GM23338 (cell line): ENCODE data around the gene DLG2. TPM values are rescaled to one million over a fixed set of nuclear protein-coding genes. Genes with fewer than 3 reads are reported as not detected.

Experiments used
- polyA plus RNA-seq: library from polyadenylated mRNA; unstranded; fragments of >200 nt; fragmentation: Nextera tagmentation; extraction: Ambion mirVana; gene quantifications from 2 replicates; pipeline ENCODE4 v1.2.1, GENCODE V29; 2016
- total RNA-seq: library from RNA; depleted of rRNA; stranded (reverse); fragments of >200 nt; shearing (Covaris generic); gene quantifications from 2 replicates; pipeline ENCODE4 v1.2.3, GENCODE V29; 2014
- TF ChIP-seq, protein P1 (sequence below): fragments of 250-450 bp; sonication (Bioruptor Pico); IDR thresholded peaks from 2 replicates; pipeline ENCODE4 v1.5.0; 2020; ENCODE audit warnings: mild to moderate bottlenecking, moderate library complexity
- TF ChIP-seq, protein P2 (sequence below): IDR thresholded peaks from one replicate; pipeline ENCODE4 v1.6.1; 2018; ENCODE audit warnings: antibody characterized with exemption; ENCODE audit not compliant: unreplicated experiment
- TF ChIP-seq, protein P3 (sequence below), 2 experiments: fragments of 200-600 bp in 1 of 2; sonication (generic) in 1 of 2; conservative IDR thresholded peaks; 2 replicates each; pipeline versions ENCODE4 v1.5.1 to v1.6.1; 2016 to 2017; ENCODE audit warnings: antibody characterized with exemption in 2 of 2, low read depth in 2 of 2, mild to moderate bottlenecking in 2 of 2, moderate library complexity in 1 of 2

Gene DLG2
- total and polyA plus RNA-seq, 2 experiments from 2014 or later: 19.8 to 21.5 TPM

DNA sequence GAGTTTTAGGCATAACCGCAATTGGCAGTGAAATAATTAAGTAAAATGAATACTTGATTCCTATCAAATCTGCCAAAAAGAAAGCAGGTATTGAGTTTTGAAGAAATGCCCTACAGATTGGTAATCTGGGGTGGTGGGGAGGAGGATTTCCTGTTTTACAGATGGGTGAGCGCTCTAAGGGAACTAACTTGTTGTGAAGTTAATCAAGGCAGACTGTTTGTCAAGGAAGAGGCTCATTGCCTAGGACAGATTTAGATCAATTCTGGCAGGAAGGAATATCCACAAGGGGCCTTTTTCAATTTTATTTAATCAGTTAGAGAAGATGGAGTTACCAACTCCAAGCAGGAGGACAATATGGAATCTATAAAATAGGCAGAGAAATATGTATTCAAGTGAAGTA is 2069.5 kb downstream of the DLG2 start (continued):
- TF ChIP-seq, protein P1, sequence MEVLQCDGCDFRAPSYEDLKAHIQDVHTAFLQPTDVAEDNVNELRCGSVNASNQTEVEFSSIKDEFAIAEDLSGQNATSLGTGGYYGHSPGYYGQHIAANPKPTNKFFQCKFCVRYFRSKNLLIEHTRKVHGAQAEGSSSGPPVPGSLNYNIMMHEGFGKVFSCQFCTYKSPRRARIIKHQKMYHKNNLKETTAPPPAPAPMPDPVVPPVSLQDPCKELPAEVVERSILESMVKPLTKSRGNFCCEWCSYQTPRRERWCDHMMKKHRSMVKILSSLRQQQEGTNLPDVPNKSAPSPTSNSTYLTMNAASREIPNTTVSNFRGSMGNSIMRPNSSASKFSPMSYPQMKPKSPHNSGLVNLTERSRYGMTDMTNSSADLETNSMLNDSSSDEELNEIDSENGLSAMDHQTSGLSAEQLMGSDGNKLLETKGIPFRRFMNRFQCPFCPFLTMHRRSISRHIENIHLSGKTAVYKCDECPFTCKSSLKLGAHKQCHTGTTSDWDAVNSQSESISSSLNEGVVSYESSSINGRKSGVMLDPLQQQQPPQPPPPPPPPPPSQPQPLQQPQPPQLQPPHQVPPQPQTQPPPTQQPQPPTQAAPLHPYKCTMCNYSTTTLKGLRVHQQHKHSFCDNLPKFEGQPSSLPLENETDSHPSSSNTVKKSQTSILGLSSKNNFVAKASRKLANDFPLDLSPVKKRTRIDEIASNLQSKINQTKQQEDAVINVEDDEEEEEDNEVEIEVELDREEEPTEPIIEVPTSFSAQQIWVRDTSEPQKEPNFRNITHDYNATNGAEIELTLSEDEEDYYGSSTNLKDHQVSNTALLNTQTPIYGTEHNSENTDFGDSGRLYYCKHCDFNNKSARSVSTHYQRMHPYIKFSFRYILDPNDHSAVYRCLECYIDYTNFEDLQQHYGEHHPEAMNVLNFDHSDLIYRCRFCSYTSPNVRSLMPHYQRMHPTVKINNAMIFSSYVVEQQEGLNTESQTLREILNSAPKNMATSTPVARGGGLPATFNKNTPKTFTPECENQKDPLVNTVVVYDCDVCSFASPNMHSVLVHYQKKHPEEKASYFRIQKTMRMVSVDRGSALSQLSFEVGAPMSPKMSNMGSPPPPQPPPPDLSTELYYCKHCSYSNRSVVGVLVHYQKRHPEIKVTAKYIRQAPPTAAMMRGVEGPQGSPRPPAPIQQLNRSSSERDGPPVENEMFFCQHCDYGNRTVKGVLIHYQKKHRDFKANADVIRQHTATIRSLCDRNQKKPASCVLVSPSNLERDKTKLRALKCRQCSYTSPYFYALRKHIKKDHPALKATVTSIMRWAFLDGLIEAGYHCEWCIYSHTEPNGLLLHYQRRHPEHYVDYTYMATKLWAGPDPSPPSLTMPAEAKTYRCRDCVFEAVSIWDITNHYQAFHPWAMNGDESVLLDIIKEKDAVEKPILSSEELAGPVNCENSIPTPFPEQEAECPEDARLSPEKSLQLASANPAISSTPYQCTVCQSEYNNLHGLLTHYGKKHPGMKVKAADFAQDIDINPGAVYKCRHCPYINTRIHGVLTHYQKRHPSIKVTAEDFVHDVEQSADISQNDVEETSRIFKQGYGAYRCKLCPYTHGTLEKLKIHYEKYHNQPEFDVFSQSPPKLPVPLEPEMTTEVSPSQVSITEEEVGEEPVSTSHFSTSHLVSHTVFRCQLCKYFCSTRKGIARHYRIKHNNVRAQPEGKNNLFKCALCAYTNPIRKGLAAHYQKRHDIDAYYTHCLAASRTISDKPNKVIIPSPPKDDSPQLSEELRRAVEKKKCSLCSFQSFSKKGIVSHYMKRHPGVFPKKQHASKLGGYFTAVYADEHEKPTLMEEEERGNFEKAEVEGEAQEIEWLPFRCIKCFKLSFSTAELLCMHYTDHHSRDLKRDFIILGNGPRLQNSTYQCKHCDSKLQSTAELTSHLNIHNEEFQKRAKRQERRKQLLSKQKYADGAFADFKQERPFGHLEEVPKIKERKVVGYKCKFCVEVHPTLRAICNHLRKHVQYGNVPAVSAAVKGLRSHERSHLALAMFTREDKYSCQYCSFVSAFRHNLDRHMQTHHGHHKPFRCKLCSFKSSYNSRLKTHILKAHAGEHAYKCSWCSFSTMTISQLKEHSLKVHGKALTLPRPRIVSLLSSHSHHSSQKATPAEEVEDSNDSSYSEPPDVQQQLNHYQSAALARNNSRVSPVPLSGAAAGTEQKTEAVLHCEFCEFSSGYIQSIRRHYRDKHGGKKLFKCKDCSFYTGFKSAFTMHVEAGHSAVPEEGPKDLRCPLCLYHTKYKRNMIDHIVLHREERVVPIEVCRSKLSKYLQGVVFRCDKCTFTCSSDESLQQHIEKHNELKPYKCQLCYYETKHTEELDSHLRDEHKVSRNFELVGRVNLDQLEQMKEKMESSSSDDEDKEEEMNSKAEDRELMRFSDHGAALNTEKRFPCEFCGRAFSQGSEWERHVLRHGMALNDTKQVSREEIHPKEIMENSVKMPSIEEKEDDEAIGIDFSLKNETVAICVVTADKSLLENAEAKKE (CRISPR knock-in tag): no peak
- TF ChIP-seq, protein P2, sequence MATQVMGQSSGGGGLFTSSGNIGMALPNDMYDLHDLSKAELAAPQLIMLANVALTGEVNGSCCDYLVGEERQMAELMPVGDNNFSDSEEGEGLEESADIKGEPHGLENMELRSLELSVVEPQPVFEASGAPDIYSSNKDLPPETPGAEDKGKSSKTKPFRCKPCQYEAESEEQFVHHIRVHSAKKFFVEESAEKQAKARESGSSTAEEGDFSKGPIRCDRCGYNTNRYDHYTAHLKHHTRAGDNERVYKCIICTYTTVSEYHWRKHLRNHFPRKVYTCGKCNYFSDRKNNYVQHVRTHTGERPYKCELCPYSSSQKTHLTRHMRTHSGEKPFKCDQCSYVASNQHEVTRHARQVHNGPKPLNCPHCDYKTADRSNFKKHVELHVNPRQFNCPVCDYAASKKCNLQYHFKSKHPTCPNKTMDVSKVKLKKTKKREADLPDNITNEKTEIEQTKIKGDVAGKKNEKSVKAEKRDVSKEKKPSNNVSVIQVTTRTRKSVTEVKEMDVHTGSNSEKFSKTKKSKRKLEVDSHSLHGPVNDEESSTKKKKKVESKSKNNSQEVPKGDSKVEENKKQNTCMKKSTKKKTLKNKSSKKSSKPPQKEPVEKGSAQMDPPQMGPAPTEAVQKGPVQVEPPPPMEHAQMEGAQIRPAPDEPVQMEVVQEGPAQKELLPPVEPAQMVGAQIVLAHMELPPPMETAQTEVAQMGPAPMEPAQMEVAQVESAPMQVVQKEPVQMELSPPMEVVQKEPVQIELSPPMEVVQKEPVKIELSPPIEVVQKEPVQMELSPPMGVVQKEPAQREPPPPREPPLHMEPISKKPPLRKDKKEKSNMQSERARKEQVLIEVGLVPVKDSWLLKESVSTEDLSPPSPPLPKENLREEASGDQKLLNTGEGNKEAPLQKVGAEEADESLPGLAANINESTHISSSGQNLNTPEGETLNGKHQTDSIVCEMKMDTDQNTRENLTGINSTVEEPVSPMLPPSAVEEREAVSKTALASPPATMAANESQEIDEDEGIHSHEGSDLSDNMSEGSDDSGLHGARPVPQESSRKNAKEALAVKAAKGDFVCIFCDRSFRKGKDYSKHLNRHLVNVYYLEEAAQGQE: no peak
- TF ChIP-seq, protein P3, sequence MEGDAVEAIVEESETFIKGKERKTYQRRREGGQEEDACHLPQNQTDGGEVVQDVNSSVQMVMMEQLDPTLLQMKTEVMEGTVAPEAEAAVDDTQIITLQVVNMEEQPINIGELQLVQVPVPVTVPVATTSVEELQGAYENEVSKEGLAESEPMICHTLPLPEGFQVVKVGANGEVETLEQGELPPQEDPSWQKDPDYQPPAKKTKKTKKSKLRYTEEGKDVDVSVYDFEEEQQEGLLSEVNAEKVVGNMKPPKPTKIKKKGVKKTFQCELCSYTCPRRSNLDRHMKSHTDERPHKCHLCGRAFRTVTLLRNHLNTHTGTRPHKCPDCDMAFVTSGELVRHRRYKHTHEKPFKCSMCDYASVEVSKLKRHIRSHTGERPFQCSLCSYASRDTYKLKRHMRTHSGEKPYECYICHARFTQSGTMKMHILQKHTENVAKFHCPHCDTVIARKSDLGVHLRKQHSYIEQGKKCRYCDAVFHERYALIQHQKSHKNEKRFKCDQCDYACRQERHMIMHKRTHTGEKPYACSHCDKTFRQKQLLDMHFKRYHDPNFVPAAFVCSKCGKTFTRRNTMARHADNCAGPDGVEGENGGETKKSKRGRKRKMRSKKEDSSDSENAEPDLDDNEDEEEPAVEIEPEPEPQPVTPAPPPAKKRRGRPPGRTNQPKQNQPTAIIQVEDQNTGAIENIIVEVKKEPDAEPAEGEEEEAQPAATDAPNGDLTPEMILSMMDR (conservative IDR thresholded peaks at IDR 0.05; ENCODE audit: low read depth in 2 of 2): no peak
